ENCODE measurements around the gene TIFAB.

DNA sequence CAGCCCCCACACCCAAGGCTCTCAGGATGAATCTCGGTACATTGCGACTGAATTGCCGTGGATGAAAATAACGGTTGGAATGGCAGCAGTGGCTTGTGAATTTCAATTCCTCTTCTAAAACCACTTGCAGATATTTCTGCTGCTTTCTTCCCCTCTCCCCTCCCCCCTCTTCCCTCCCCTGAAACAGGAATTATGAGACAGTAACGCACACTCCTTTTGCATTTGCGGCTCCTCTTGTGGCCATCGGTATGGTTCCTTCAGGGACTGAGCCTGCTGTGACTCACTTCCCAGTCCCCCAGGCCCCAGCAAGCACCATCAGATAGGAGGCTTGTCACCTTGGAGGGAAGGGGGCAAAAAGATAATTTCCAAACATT, 14.7 kb downstream of the TIFAB start:
- TF ChIP-seq POLR2A (IDR thresholded peaks at IDR 0.05), result no peak
- TF ChIP-seq CTCF (IDR thresholded peaks at IDR 0.05), result no peak

Data from lower leg skin (tissue), 3 donors.